Stimulated activated CD8-positive, alpha-beta memory T cell treated with anti-CD3 and anti-CD28 coated beads, Interleukin-7, amount 100 ng/mL, for 1 hour (primary cell): ENCODE data around the gene LRR1.
A peak's percentile ranks its signal among the peaks of the same experiment; 100 is the strongest.
"Not testable (repeated sequence)": the region's sequence is repeated elsewhere in the genome, so short reads cannot be mapped to it uniquely, and the experiment has no call there.

Experiments
- DNase-seq, 2 donors: peaks; one replicate each; pipeline ENCODE4 v3.0.0-alpha.2; 2020; ENCODE audit warnings: low read depth in 2 of 2

Gene LRR1

GRCh38 chr14:49598485-49599300, at the start of gene LRR1:
Gene LRR1, plus strand, starts transcription at chr14:49598940. Its CDS starts 81 bp downstream, at chr14:49599021.
- DNase-seq: peak; percentile 65 to 70

- no peak for DNase-seq
Measured at GRCh38 chr14:49549446-49549845, 49.3 kb upstream of the LRR1 start.

- DNase-seq: no peak
Measured at GRCh38 chr14:49549881-49550280, 48.9 kb upstream of the LRR1 start.

GRCh38 chr14:49550286-49551184, 48.2 kb upstream of the LRR1 start:
- no peak for DNase-seq

GRCh38 chr14:49551569-49551968, 47.2 kb upstream of the LRR1 start:
- no peak for DNase-seq

GRCh38 chr14:49553106-49553505, 45.6 kb upstream of the LRR1 start:
- DNase-seq: no peak

- DNase-seq: no peak
Measured at GRCh38 chr14:49553892-49554291, 44.8 kb upstream of the LRR1 start.

GRCh38 chr14:49559979-49560768, 38.6 kb upstream of the LRR1 start:
- no peak for DNase-seq

GRCh38 chr14:49566714-49567113, 32.0 kb upstream of the LRR1 start:
- no peak for DNase-seq

- DNase-seq: no peak
Measured at GRCh38 chr14:49569281-49569680, 29.5 kb upstream of the LRR1 start.

- no peak for DNase-seq
Measured at GRCh38 chr14:49574038-49574437, 24.7 kb upstream of the LRR1 start.

- no peak for DNase-seq
Measured at GRCh38 chr14:49578141-49578540, 20.6 kb upstream of the LRR1 start.

- DNase-seq: no peak
Measured at GRCh38 chr14:49579841-49580240, 18.9 kb upstream of the LRR1 start.

- DNase-seq: no peak
Measured at GRCh38 chr14:49581209-49582112, 17.3 kb upstream of the LRR1 start.

GRCh38 chr14:49582113-49582977, 16.4 kb upstream of the LRR1 start:
- DNase-seq: no peak

- no peak for DNase-seq
Measured at GRCh38 chr14:49583629-49584028, 15.1 kb upstream of the LRR1 start.

GRCh38 chr14:49584058-49584457, 14.7 kb upstream of the LRR1 start:
- no peak for DNase-seq

- not testable (repeated sequence) for DNase-seq
Measured at GRCh38 chr14:49584981-49585640, 13.6 kb upstream of the LRR1 start.
